ENCODE results near the gene SYNPO2.
"Not testable (repeated sequence)": the region's sequence is repeated elsewhere in the genome, so short reads cannot be mapped to it uniquely, and the experiment has no call there.

SYNPO2 gene

GRCh38 chr4:119005928-119006460 is 117.3 kb downstream of the SYNPO2 start:
- Mint-ChIP-seq H3K4me3 (no peak overlapping the region), H3K4me1 (ENCODE audit: low read depth) (no peaks in the 10 kb centered on the region), H3K36me3 (ENCODE audit: low read depth) (no peaks in the 10 kb centered on the region), H3K27me3 (no peaks in the 10 kb centered on the region), H3K27ac (no peak overlapping the region), H3K9me3 (no peaks in the 10 kb centered on the region)

- Mint-ChIP-seq H3K4me3 (no peak overlapping the region), H3K9me3 (no peaks in the 10 kb centered on the region), H3K4me1 (ENCODE audit: low read depth) (no peaks in the 10 kb centered on the region), H3K27me3 (peaks cover 3% of the 10 kb centered on the region), H3K36me3 (ENCODE audit: low read depth) (no peaks in the 10 kb centered on the region), H3K27ac (no peak overlapping the region)
Measured at GRCh38 chr4:119008761-119009160, 120.1 kb downstream of the SYNPO2 start.

GRCh38 chr4:119010221-119010620 is 121.6 kb downstream of the SYNPO2 start:
- H3K9me3 Mint-ChIP-seq; H3K4me1 Mint-ChIP-seq (ENCODE audit: low read depth); H3K4me3 Mint-ChIP-seq; H3K27me3 Mint-ChIP-seq; H3K27ac Mint-ChIP-seq; H3K36me3 Mint-ChIP-seq (ENCODE audit: low read depth): not testable (repeated sequence)

- no peaks in the 10 kb centered on the region for H3K36me3 Mint-ChIP-seq (ENCODE audit: low read depth)
- peaks cover 7% of the 10 kb centered on the region for H3K27me3 Mint-ChIP-seq
- H3K27ac Mint-ChIP-seq, result no peak overlapping the region
- no peak overlapping the region for H3K4me3 Mint-ChIP-seq
- no peaks in the 10 kb centered on the region for H3K4me1 Mint-ChIP-seq (ENCODE audit: low read depth)
- no peaks in the 10 kb centered on the region for H3K9me3 Mint-ChIP-seq
Measured at GRCh38 chr4:119010909-119011606, 122.4 kb downstream of the SYNPO2 start.

GRCh38 chr4:119011607-119011988 is 122.9 kb downstream of the SYNPO2 start:
- H3K27ac Mint-ChIP-seq, result no peak overlapping the region
- peaks cover 7% of the 10 kb centered on the region for H3K27me3 Mint-ChIP-seq
- H3K36me3 Mint-ChIP-seq (ENCODE audit: low read depth), result no peaks in the 10 kb centered on the region

GRCh38 chr4:119014658-119015057 is 126.0 kb downstream of the SYNPO2 start:
- Mint-ChIP-seq H3K36me3 (ENCODE audit: low read depth) (no peaks in the 10 kb centered on the region), H3K27me3 (peaks cover 21% of the 10 kb centered on the region), H3K27ac (no peak overlapping the region), H3K4me3 (no peak overlapping the region), H3K4me1 (ENCODE audit: low read depth) (no peaks in the 10 kb centered on the region), H3K9me3 (peaks cover 4% of the 10 kb centered on the region)

More at GRCh38 chr4:119011607-119011988, 122.9 kb downstream of the SYNPO2 start:
- no peak overlapping the region for H3K4me3 Mint-ChIP-seq
- no peaks in the 10 kb centered on the region for H3K9me3 Mint-ChIP-seq
- no peaks in the 10 kb centered on the region for H3K4me1 Mint-ChIP-seq (ENCODE audit: low read depth)

GRCh38 chr4:119016636-119017035 is 128.0 kb downstream of the SYNPO2 start:
- Mint-ChIP-seq H3K36me3 (ENCODE audit: low read depth) (no peaks in the 10 kb centered on the region), H3K4me3 (no peak overlapping the region), H3K27me3 (peaks cover 21% of the 10 kb centered on the region), H3K27ac (no peak overlapping the region), H3K9me3 (peaks cover 4% of the 10 kb centered on the region), H3K4me1 (ENCODE audit: low read depth) (no peaks in the 10 kb centered on the region)

GRCh38 chr4:119017636-119018035 is 129.0 kb downstream of the SYNPO2 start:
- Mint-ChIP-seq H3K9me3 (peaks cover 4% of the 10 kb centered on the region), H3K4me3 (no peak overlapping the region), H3K36me3 (ENCODE audit: low read depth) (no peaks in the 10 kb centered on the region), H3K4me1 (ENCODE audit: low read depth) (no peaks in the 10 kb centered on the region), H3K27ac (no peak overlapping the region), H3K27me3 (peaks cover 21% of the 10 kb centered on the region)

- no peak overlapping the region for H3K27ac Mint-ChIP-seq
- H3K36me3 Mint-ChIP-seq (ENCODE audit: low read depth), result no peaks in the 10 kb centered on the region
- H3K4me3 Mint-ChIP-seq, result no peak overlapping the region
- H3K4me1 Mint-ChIP-seq (ENCODE audit: low read depth), result no peaks in the 10 kb centered on the region
- H3K27me3 Mint-ChIP-seq, result peaks cover 14% of the 10 kb centered on the region
- peaks cover 4% of the 10 kb centered on the region for H3K9me3 Mint-ChIP-seq
Measured at GRCh38 chr4:119020158-119020557, 131.5 kb downstream of the SYNPO2 start.

GRCh38 chr4:119022520-119022919 is 133.9 kb downstream of the SYNPO2 start:
- not testable (repeated sequence) for H3K27me3 Mint-ChIP-seq; H3K36me3 Mint-ChIP-seq (ENCODE audit: low read depth)

GRCh38 chr4:119024102-119024501 is 135.4 kb downstream of the SYNPO2 start:
- Mint-ChIP-seq H3K36me3 (ENCODE audit: low read depth) (no peaks in the 10 kb centered on the region), H3K4me1 (ENCODE audit: low read depth) (no peaks in the 10 kb centered on the region), H3K27me3 (no peaks in the 10 kb centered on the region), H3K9me3 (no peaks in the 10 kb centered on the region), H3K27ac (no peak overlapping the region), H3K4me3 (no peak overlapping the region)

More at GRCh38 chr4:119022520-119022919, 133.9 kb downstream of the SYNPO2 start:
- not testable (repeated sequence) for H3K9me3 Mint-ChIP-seq; H3K4me3 Mint-ChIP-seq; H3K27ac Mint-ChIP-seq; H3K4me1 Mint-ChIP-seq (ENCODE audit: low read depth)

GRCh38 chr4:119025420-119025819 is 136.8 kb downstream of the SYNPO2 start:
- H3K4me3 Mint-ChIP-seq, result no peak overlapping the region

GRCh38 chr4:119025916-119026661 is 137.4 kb downstream of the SYNPO2 start:
- Mint-ChIP-seq H3K9me3 (no peaks in the 10 kb centered on the region), H3K36me3 (ENCODE audit: low read depth) (no peaks in the 10 kb centered on the region), H3K4me1 (ENCODE audit: low read depth) (no peaks in the 10 kb centered on the region), H3K27me3 (no peaks in the 10 kb centered on the region), H3K27ac (no peak overlapping the region), H3K4me3 (no peak overlapping the region)

More at GRCh38 chr4:119025420-119025819, 136.8 kb downstream of the SYNPO2 start:
- H3K4me1 Mint-ChIP-seq (ENCODE audit: low read depth), result no peaks in the 10 kb centered on the region
- no peak overlapping the region for H3K27ac Mint-ChIP-seq
- H3K27me3 Mint-ChIP-seq, result no peaks in the 10 kb centered on the region
- H3K9me3 Mint-ChIP-seq, result no peaks in the 10 kb centered on the region
- no peaks in the 10 kb centered on the region for H3K36me3 Mint-ChIP-seq (ENCODE audit: low read depth)

GRCh38 chr4:119026662-119027444 is 138.2 kb downstream of the SYNPO2 start:
- H3K27ac Mint-ChIP-seq, result no peak overlapping the region
- no peaks in the 10 kb centered on the region for H3K27me3 Mint-ChIP-seq
- no peak overlapping the region for H3K4me3 Mint-ChIP-seq
- H3K36me3 Mint-ChIP-seq (ENCODE audit: low read depth), result no peaks in the 10 kb centered on the region
- H3K9me3 Mint-ChIP-seq, result no peaks in the 10 kb centered on the region
- H3K4me1 Mint-ChIP-seq (ENCODE audit: low read depth), result no peaks in the 10 kb centered on the region

- no peaks in the 10 kb centered on the region for H3K36me3 Mint-ChIP-seq (ENCODE audit: low read depth)
- no peak overlapping the region for H3K4me3 Mint-ChIP-seq
- H3K9me3 Mint-ChIP-seq, result no peaks in the 10 kb centered on the region
- H3K4me1 Mint-ChIP-seq (ENCODE audit: low read depth), result no peaks in the 10 kb centered on the region
- no peak overlapping the region for H3K27ac Mint-ChIP-seq
- no peaks in the 10 kb centered on the region for H3K27me3 Mint-ChIP-seq
Measured at GRCh38 chr4:119027811-119028210, 139.2 kb downstream of the SYNPO2 start.

Data from stimulated activated naive CD8-positive, alpha-beta T cell treated with anti-CD3 and anti-CD28 coated beads, Interleukin-15, Interleukin-2, amounts not matched to agents 100 ng/mL and 50 ng/mL, for 24 hours (primary cell).